CD4-positive, alpha-beta T cell (primary cell): ENCODE data around the gene MPC1L. TPM values are rescaled to one million over a fixed set of nuclear protein-coding genes. Genes with fewer than 3 reads are reported as not detected.
"Not testable (repeated sequence)": the region's sequence is repeated elsewhere in the genome, so short reads cannot be mapped to it uniquely, and the experiment has no call there.

Experiments used
- ATAC-seq: fragments of 200-7000 bp; cut with Tn5 transposase; one replicate; pipeline ENCODE4 v1.10.0; 2022; ENCODE audit warnings: mild to moderate bottlenecking; ENCODE audit not compliant: poor library complexity
- CTCF ChIA-PET: fragments of 350-600 bp; sonication (Branson Sonifier 250); formaldehyde crosslinking; loops from one replicate; lab custom pipeline; 2021; ENCODE audit warnings: antibody characterized with exemption, inconsistent platforms; lab: Charles Lee
- POLR2A ChIA-PET: fragments of 350-600 bp; sonication (Branson Sonifier 250); formaldehyde crosslinking; loops from one replicate; lab custom pipeline; 2021; ENCODE audit warnings: antibody characterized with exemption, inconsistent platforms; lab: Charles Lee
- DNase-seq, 14 experiments: peaks; one replicate each; pipeline ENCODE4 v3.0.0-alpha.2; 2013 to 2020; ENCODE audit warnings: mixed read lengths in 2 of 14
- H3K27ac ChIP-seq, 2 donors: one replicate each; pipeline versions ENCODE4 v1.5.1 to v1.7.0; 2013; ENCODE audit warnings: low read length in 2 of 2, low read depth in 1 of 2, mild to moderate bottlenecking in 1 of 2
- H3K27me3 ChIP-seq, 2 experiments: 1 replicate in 1 of 2; 2 replicates in 1 of 2; pipeline versions ENCODE4 v1.6.1 to v1.7.0; 2013; ENCODE audit warnings: low read length in 2 of 2, control low read depth in 1 of 2, mild to moderate bottlenecking in 1 of 2, moderate library complexity in 1 of 2; ENCODE audit not compliant: insufficient read depth in 2 of 2, control insufficient read depth in 1 of 2
- H3K36me3 ChIP-seq: one replicate; pipeline ENCODE4 v1.6.1; 2013; ENCODE audit warnings: low read length, control low read depth; ENCODE audit not compliant: insufficient read depth
- H3K4me1 ChIP-seq: one replicate; pipeline ENCODE4 v1.6.1; 2013; ENCODE audit warnings: low read length, control low read depth; ENCODE audit not compliant: insufficient read depth
- H3K4me3 ChIP-seq: one replicate; pipeline ENCODE4 v1.5.1; 2013; ENCODE audit warnings: mild to moderate bottlenecking, low read length, moderate library complexity
- H3K9me3 ChIP-seq, 2 experiments: 1 replicate in 1 of 2; 2 replicates in 1 of 2; pipeline versions ENCODE4 v1.6.1 to v1.7.0; 2013; ENCODE audit warnings: low read length in 2 of 2, mild to moderate bottlenecking in 2 of 2, control low read depth in 1 of 2, moderate library complexity in 1 of 2; ENCODE audit not compliant: control insufficient read depth in 1 of 2, insufficient read depth in 1 of 2
- H3K27ac Mint-ChIP-seq: one replicate; pipeline ENCODE4 v1.8.0; 2020; ENCODE audit warnings: mixed read lengths
- H3K27me3 Mint-ChIP-seq: one replicate; pipeline ENCODE4 v1.8.0; 2021; ENCODE audit warnings: mixed read lengths
- H3K36me3 Mint-ChIP-seq: one replicate; pipeline ENCODE4 v1.8.0; 2021; ENCODE audit warnings: low read depth, mixed read lengths
- H3K4me1 Mint-ChIP-seq: one replicate; pipeline ENCODE4 v1.8.0; 2021; ENCODE audit warnings: low read depth, mixed read lengths
- H3K4me3 Mint-ChIP-seq: one replicate; pipeline ENCODE4 v1.8.0; 2020; ENCODE audit warnings: mild to moderate bottlenecking, mixed read lengths
- H3K9me3 Mint-ChIP-seq: one replicate; pipeline ENCODE4 v1.8.0; 2020; ENCODE audit warnings: mixed read lengths
- intact Hi-C, 2 experiments: fragments of 100-400 bp; cut with DNase I in 1 of 2; cut with micrococcal nuclease in 1 of 2; formaldehyde crosslinking; loops; one replicate each; pipeline versions ENCODE4 v1.15.1 to v1.9.0; 2023 to 2025; cut with DNase I, micrococcal nuclease
- total RNA-seq, 174 experiments: library from RNA in 2 of 174; stranded (reverse) in 2 of 174; gene quantifications; one replicate each; pipeline ENCODE4 v1.2.3 and lab custom pipeline; 2021 to 2026
- TF ChIP-seq, protein P1 (sequence below): fragments of 200-600 bp; IDR thresholded peaks from one replicate; pipeline ENCODE4 v1.8.0; 2022; ENCODE audit warnings: antibody characterized with exemption, mild to moderate bottlenecking

The MPC1L gene
- total RNA-seq, 2 experiments from 2014 or later: not detected

DNA sequence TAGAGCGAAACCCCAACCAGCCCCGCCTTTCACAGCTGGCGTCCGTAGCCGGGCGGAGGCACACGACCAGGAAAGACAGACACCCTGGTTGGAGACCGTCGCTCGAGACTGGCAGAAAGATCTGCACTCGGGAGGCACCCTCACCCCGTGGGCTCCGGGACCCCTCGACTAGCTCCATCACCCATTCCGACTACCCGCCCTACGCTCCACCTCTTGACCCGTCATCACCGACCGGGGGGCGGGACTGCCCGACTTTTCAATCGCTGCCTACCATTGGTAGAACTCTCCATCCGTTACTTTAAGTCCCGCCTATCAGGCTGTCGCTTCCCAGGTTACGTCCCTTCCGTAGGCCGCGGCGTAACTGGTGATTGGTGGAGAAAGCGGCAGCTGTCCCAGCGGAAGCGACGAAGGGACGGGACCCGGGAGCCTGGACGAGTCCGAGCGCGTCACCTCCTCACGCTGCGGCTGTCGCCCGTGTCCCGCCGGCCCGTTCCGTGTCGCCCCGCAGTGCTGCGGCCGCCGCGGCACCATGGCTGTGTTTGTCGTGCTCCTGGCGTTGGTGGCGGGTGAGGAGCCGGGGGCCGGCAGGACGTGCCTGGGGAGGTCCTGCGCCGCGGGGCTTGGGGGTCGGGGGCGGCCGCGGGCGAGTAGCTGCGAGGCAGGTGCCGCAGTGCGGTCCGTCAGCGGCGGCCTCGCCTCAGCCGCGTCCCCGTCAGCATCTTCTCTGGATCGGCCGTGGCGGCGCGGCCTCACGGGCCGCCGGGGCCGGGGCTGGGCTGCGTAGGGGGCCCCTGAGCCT is 42.5 kb upstream of the MPC1L start, which contains the start of gene ATP6AP2:
Gene ATP6AP2, plus strand, starts transcription at position 434 of the 799 bp plus-strand sequence. Its CDS starts 96 bp downstream, at position 530.
- Mint-ChIP-seq H3K27ac (peak within 1 kb of the TSS; percentile 89), H3K9me3 (no peaks in the 10 kb centered on the region), H3K4me3 (peak within 1 kb of the TSS; percentile 94), H3K27me3 (no peaks in the 10 kb centered on the region), H3K36me3 (no peaks in the 10 kb centered on the region), H3K4me1 (peaks cover 32% of the 10 kb centered on the region)
- ChIA-PET CTCF (interaction anchor here (0.8 to 1.2 kb wide), 2 partner anchors 67 to 647 kb away, joined by 3 read pairs; partner anchors contain the start of gene CXorf38), POLR2A (interaction anchor here (1.2 to 2.1 kb wide), 9 partner anchors 9 to 505 kb away, joined by 3 to 13 read pairs (median 7); partner anchors contain the start of genes CXorf38, MED14 and USP9X)
- intact Hi-C loops: loop anchor here (5.0 to 10.0 kb wide), 2 partner anchors 64 to 157 kb away; partner anchors contain the start of genes CXorf38 (in 1 of the 2) and MED14 (in 1 of the 2)
- Histone ChIP-seq H3K27me3 (no peaks in the 10 kb centered on the region), H3K4me3 (peak within 1 kb of the TSS; percentile 83), H3K4me1 (peaks cover 17% of the 10 kb centered on the region), H3K36me3 (no peaks in the 10 kb centered on the region), H3K9me3 (no peaks in the 10 kb centered on the region), H3K27ac (peak within 1 kb of the TSS; percentile 79 to 89)
- peak; percentile 94 for ATAC-seq
- TF ChIP-seq, protein P1, sequence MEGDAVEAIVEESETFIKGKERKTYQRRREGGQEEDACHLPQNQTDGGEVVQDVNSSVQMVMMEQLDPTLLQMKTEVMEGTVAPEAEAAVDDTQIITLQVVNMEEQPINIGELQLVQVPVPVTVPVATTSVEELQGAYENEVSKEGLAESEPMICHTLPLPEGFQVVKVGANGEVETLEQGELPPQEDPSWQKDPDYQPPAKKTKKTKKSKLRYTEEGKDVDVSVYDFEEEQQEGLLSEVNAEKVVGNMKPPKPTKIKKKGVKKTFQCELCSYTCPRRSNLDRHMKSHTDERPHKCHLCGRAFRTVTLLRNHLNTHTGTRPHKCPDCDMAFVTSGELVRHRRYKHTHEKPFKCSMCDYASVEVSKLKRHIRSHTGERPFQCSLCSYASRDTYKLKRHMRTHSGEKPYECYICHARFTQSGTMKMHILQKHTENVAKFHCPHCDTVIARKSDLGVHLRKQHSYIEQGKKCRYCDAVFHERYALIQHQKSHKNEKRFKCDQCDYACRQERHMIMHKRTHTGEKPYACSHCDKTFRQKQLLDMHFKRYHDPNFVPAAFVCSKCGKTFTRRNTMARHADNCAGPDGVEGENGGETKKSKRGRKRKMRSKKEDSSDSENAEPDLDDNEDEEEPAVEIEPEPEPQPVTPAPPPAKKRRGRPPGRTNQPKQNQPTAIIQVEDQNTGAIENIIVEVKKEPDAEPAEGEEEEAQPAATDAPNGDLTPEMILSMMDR: no peak
- peak; percentile 75 to 95 (median 84) for DNase-seq

DNA sequence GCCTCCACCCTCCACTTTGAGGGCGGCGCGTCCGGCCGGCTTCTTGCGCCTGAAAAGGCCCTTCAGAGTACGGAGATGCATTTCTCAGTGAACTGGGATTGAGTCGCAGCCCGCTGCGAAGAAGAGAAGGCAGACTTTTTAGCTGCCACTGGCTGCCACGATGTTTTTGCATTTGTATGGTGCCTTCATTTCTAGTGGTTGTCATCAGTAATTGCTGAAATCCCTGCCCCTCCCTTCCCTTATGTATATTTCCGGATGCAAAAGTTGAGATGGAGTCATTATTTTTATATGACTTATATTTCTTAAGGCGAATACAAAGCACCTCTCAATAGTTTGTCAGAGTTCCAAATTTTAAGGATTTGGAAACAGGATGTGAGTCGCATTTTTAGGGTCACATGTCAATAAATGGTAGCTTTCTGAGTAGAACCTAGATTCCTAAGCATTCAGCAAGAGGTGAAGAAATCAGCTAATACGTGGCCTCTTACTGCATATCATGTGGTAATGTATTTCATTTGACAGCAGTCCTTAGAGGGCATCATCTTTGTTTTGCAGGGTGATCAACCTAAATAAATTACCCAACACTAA is 41.8 kb upstream of the MPC1L start:
- ATAC-seq (peak; percentile 21), DNase-seq (peak in 8 of 14 experiments; percentile 1 to 64 (median 25))
- intact Hi-C loops: loop anchor here (5.0 to 10.0 kb wide), 2 partner anchors 63 to 156 kb away; partner anchors contain the start of genes CXorf38 (in 1 of the 2) and MED14 (in 1 of the 2)
- peaks cover 39% of the 10 kb centered on the region for H3K4me1 Mint-ChIP-seq
- H3K27ac Mint-ChIP-seq: peak overlapping the region; percentile 89
- Histone ChIP-seq H3K9me3 (no peaks in the 10 kb centered on the region), H3K4me3 (peak overlapping the region; percentile 83), H3K27me3 (no peaks in the 10 kb centered on the region), H3K4me1 (peaks cover 17% of the 10 kb centered on the region), H3K36me3 (no peaks in the 10 kb centered on the region), H3K27ac (peak overlapping the region; percentile 34 to 79)
- ChIA-PET POLR2A (interaction anchor here (1.2 to 2.1 kb wide), 9 partner anchors 8 to 504 kb away, joined by 3 to 13 read pairs (median 7); partner anchors contain the start of genes CXorf38, MED14 and USP9X), CTCF (no interaction called here)
- TF ChIP-seq, protein P1: no peak
- no peaks in the 10 kb centered on the region for H3K27me3 Mint-ChIP-seq
- peak overlapping the region; percentile 94 for H3K4me3 Mint-ChIP-seq
- H3K36me3 Mint-ChIP-seq: no peaks in the 10 kb centered on the region
- no peaks in the 10 kb centered on the region for H3K9me3 Mint-ChIP-seq

DNA sequence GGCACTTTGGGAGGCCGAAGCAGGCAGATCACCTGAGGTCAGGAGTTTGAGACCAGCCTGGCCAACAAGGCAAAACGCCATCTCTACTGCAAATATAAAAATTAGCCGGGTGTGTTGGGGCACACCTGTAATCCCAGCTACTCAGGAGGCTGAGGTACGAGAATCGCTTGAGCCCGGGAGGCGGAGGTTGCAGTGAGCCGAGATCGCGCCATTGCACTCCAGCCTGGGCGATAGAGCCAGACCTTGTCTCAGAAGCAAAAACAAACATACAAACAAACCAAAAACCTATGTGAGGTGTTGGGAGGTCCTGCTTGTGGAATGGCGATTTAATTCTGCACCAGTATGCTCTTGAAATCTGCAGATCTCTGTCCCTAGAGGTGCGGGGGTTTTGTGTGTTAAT is 41.0 kb upstream of the MPC1L start:
- H3K4me3 ChIP-seq, ATAC-seq, CTCF ChIA-PET, H3K36me3 Mint-ChIP-seq, H3K27me3 ChIP-seq, H3K9me3 ChIP-seq, DNase-seq, H3K36me3 ChIP-seq, H3K9me3 Mint-ChIP-seq, H3K27me3 Mint-ChIP-seq: not testable (repeated sequence)
- POLR2A ChIA-PET: interaction anchor here (2.1 kb wide), 1 partner anchor 7 kb away, joined by 12 read pairs; no protein-coding TSS in a partner anchor
- Mint-ChIP-seq H3K4me1 (peaks cover 42% of the 10 kb centered on the region), H3K4me3 (peak overlapping the region; percentile 94), H3K27ac (peak overlapping the region; percentile 89)
- Histone ChIP-seq H3K4me1 (peaks cover 19% of the 10 kb centered on the region), H3K27ac (peak overlapping the region in 1 of 2 donors; percentile 15)
- intact Hi-C loops: loop anchor here (2.0 to 10.0 kb wide), 3 partner anchors 63 to 155 kb away; partner anchors contain the start of genes CXorf38 (in 1 of the 2) and MED14 (in 1 of the 2)
